WERI-Rb-1 (cell line): ENCODE measurements around the gene SIK2.

Experiments
- DNase-seq: peaks from one replicate; pipeline ENCODE4 v3.0.0-alpha.2; 2020
- H3K27ac ChIP-seq: fragments of 250-450 bp; sonication (Bioruptor Pico); 2 replicates; pipeline ENCODE4 v1.5.1; 2020; ENCODE audit warnings: mild to moderate bottlenecking, moderate library complexity
- H3K27me3 ChIP-seq: fragments of 250-450 bp; sonication (Bioruptor Pico); 2 replicates; pipeline ENCODE4 v1.5.1; 2021; ENCODE audit warnings: mild to moderate bottlenecking, low read depth, moderate library complexity; ENCODE audit not compliant: insufficient read depth, severe bottlenecking
- H3K36me3 ChIP-seq: fragments of 250-450 bp; sonication (Bioruptor Pico); 2 replicates; pipeline ENCODE4 v1.5.1; 2020; ENCODE audit warnings: mild to moderate bottlenecking, moderate library complexity
- H3K4me3 ChIP-seq: 2 replicates; pipeline ENCODE4 v1.5.1; 2011; ENCODE audit warnings: low read depth, mild to moderate bottlenecking, control low read depth, low read length
- H3K9me3 ChIP-seq: fragments of 250-450 bp; sonication (Bioruptor Pico); 2 replicates; pipeline ENCODE4 v1.5.1; 2021; ENCODE audit warnings: mild to moderate bottlenecking, moderate library complexity; ENCODE audit not compliant: severe bottlenecking
- CTCF ChIP-seq: IDR thresholded peaks from 2 replicates; pipeline ENCODE4 v1.5.1; 2011; ENCODE audit warnings: low read depth, mild to moderate bottlenecking, control low read depth, inconsistent platforms, low read length

Gene SIK2

DNA sequence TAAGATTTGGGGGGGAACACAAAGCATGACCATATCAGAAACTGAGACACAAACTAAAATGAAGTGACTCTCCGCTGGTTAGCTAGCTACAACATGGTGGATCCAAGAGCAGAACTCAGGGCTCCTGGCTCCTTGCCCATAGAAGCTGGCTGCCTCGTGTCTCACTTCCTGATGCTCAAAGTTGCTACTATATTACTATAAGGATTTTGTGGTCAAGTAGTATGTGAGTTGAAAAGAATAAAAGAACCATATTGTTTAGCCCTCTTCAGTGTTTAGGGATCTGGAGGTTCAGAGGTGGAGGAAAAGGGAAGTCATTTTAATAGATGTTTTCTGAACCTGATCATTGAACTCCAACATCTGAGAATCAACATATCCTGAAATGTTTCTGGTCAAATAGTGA is 16.9 kb upstream of the SIK2 start:
- DNase-seq = no peak
- Histone ChIP-seq H3K27ac (no peak overlapping the region), H3K27me3 (no peaks in the 10 kb centered on the region), H3K4me3 (no peak overlapping the region), H3K9me3 (peaks cover 3% of the 10 kb centered on the region), H3K36me3 (no peaks in the 10 kb centered on the region)
- TF ChIP-seq CTCF = no peak

DNA sequence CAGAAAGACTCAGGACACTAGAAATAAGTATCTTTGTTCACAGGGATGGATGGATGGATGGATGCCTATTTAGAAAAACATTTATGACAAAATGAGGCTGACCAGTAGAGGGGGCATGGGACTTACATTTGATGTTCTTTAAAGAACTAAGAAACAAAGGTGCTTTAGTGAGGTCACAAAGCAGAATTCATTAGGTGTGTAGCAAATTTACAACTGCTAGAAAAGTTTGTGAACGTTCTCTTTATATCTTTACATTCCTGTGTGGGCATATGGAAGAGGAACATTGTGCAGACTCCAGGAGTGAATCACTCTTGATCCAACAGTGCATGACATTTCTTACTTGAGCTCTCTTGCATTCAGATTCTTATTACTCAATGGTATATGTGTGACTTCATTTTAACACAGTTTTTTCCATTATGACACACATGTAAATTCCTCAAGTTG is 15.8 kb upstream of the SIK2 start:
- Histone ChIP-seq H3K27me3 (no peaks in the 10 kb centered on the region), H3K9me3 (peaks cover 3% of the 10 kb centered on the region), H3K27ac (no peak overlapping the region), H3K4me3 (no peak overlapping the region), H3K36me3 (no peaks in the 10 kb centered on the region)
- peak; percentile 32 for DNase-seq
- peak; percentile 37; the same call in 1 of the 2 replicates for TF ChIP-seq CTCF

DNA sequence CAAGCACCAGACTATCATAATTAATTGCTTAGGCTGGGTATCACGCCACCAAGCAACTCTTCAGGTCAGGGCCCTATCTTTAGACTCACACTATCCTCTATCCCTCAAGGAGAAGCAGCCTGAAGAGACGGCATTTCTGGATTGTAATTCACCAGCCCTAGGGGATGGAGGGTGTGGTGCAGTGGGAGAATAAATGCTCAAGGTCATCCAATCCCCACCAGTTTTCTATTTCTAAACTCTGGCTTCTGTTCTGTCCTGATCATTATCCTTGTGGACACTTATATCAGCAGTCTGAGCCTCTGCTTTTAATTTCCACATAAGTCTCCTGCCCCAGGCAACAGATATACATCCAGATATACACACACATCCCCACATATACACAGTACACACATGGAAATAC is 13.1 kb upstream of the SIK2 start:
- no peak for TF ChIP-seq CTCF
- no peak for DNase-seq

GRCh38 chr11:111589886-111590499 is 12.3 kb upstream of the SIK2 start:
- Histone ChIP-seq H3K27ac (no peak overlapping the region), H3K4me3 (no peak overlapping the region), H3K36me3 (no peaks in the 10 kb centered on the region), H3K9me3 (peaks cover 3% of the 10 kb centered on the region), H3K27me3 (no peaks in the 10 kb centered on the region)
- TF ChIP-seq CTCF = no peak
- no peak for DNase-seq

More for the DNA sequence above, 13.1 kb upstream of the SIK2 start:
- Histone ChIP-seq H3K27me3 (no peaks in the 10 kb centered on the region), H3K27ac (no peak overlapping the region), H3K36me3 (no peaks in the 10 kb centered on the region), H3K4me3 (no peak overlapping the region), H3K9me3 (peaks cover 3% of the 10 kb centered on the region)

- no peak for TF ChIP-seq CTCF
Observed at GRCh38 chr11:111591187-111591960, 10.9 kb upstream of the SIK2 start.

More at GRCh38 chr11:111591187-111591960, 10.9 kb upstream of the SIK2 start:
- no peaks in the 10 kb centered on the region for H3K27me3 ChIP-seq
- H3K9me3 ChIP-seq = peaks cover 3% of the 10 kb centered on the region
- no peak for DNase-seq
- H3K4me3 ChIP-seq = no peak overlapping the region
- H3K36me3 ChIP-seq = no peaks in the 10 kb centered on the region
- H3K27ac ChIP-seq = no peak overlapping the region
